Stimulated activated CD8-positive, alpha-beta memory T cell treated with anti-CD3 and anti-CD28 coated beads, Interleukin-15, amount 100 ng/mL, for 48 hours (primary cell): Measurements from ENCODE around the gene VSTM1.
A peak's percentile ranks its signal among the peaks of the same experiment; 100 is the strongest.
"Not testable (repeated sequence)": the region's sequence is repeated elsewhere in the genome, so short reads cannot be mapped to it uniquely, and the experiment has no call there.

Experiments
- DNase-seq, 2 donors: peaks; one replicate each; pipeline ENCODE4 v3.0.0-alpha.2; 2020; ENCODE audit warnings: low read depth in 2 of 2

Gene VSTM1, protein sequence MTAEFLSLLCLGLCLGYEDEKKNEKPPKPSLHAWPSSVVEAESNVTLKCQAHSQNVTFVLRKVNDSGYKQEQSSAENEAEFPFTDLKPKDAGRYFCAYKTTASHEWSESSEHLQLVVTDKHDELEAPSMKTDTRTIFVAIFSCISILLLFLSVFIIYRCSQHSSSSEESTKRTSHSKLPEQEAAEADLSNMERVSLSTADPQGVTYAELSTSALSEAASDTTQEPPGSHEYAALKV

DNA sequence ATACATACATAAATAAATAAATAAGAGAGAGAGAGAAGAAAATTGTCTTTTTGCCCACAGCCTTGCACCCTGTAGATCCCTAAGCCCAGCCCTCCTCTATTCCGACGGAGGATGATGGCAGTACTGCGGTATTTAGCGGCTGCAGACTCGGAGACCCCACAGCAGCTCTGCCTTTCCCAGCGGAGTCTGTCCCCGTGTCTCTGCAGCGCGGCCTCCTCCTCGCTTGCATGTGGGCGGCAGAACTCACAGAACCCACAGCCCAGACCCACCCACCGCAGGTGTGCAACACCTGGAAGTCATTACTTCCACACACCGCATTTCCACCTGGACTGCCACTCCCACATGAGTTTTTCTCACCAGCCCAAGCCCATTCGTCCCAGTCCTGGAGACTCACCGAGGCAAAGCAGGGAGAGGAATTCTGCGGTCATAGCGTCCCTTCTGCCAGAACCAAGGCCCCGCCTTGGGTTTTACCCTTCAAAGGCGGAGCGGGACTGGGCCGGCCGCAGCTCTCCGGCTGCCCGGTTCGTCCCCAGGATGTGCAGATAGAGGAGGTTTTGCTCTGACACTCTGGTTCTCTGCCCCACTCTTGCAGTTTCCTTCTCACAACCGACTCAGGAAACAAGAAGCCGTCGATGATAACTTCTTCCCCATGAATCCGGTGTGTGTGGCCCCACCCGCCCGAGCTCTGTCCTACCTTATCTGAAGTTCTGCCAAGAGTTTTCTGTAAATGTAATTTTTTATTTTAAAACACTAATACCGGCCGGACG is at the start of gene VSTM1:
TSS of gene VSTM1 (minus strand) at position 548 of the 767 bp plus-strand sequence. CDS start at position 428, 120 bp downstream.
- DNase-seq, result no peak

DNA sequence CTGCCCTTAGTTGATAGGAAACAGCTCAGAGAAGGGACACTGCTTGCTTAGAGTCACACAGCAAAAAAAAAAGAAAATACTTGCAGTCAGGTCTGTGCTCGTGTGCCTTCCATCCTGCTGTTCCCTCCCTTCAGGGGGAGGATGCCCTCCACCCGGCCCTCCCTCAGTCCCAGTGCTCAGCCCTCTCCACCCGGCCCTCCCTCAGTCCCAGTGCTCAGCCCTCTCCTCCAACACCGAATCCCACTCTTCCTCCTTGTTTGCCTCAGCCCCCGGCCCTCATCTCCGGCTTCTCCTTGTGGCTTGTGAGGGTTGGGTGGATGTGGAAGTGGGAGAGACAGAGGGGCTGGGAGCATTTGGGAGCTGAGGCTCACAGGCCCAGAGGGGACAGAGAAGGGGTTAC is 46.0 kb upstream of the VSTM1 start:
- no peak for DNase-seq

DNA sequence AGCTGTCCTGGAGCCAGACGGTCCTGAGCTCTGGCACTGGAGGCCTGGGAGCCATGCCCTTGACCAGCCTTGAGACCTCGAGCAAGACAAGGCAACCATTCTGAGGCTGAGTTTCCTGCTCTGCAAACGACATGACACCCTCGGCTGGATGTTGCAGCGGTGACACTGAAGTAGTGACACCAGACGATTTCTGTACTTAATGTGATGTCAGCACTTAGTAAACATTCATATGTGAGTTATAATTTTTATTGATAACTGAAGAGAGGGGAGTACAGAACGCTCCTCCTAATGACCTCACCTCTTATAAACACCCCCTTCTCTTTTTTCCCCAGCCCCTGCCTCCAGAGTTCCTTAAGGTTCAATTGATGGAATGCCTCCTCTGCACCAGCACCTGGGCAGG is 44.8 kb upstream of the VSTM1 start:
- no peak for DNase-seq

DNA sequence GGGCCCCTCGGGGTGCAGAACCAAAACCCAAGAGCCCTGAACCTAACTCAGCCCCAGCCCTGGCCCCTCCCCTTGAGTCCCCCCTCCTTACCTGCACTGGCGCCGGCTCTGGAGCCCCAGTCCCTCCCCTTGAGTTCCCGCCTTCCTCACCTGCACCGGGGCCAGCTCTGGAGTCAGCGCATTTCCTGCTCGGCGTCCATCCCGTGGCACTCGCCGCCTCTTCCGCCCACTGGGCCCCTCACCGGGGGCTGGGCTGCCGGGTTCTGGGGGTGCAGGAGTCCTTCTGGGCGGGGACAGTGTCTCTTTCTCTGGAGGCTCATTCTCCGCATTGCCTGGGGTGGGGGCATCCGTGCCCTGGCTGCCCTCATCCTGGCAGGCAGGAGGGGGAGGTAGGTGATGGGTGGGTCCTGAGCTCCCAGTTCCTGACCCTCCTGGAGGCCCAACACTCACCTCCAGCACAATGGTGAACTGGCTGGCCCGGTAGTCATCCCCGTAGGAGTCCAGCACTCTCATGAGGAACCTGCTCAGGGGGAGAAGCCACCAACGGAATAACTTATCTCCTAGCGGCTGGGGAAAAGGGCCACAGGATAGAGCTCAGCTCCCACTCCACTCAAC is 44.3 kb upstream of the VSTM1 start:
- no peak for DNase-seq

DNA sequence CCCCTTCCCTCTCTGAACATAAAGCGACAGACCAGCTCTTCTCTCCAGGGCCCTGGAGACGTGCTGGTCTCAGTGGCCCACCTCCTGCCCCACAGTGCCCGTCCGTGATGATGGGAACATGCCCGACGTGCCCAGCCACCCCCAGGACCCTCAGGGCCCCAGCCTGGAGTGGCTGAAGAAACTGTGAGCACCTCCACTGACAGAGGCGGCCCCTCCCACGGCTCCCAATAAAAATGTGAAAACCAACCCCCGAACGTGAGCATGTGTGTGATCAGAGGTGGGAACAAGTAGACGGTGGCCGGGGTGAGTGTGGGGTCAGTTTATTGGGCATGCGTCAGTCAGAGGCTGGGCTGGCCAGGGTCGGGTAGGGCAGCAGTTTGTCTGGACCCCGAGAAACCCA is 43.0 kb upstream of the VSTM1 start:
- DNase-seq, result no peak

DNA sequence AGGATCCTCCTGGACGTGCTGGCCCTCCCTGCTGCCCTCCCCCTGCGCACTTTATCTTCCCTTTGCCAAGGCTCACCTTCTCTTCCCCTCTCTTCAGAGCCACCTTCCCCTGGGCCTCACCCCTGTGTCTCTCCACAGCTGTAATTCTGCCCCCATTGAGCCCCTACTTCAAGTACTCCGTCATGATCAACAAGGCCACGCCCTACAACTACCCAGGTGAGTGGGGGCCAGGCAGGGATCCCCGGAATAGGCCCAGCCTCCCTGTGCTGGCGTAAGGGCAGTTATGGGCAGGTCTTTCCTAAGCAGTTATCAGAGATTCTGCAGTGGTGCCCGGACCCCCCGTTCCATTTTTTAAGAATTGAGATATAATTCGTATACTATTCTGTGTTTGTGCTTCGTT is 42.1 kb upstream of the VSTM1 start:
- no peak for DNase-seq

DNA sequence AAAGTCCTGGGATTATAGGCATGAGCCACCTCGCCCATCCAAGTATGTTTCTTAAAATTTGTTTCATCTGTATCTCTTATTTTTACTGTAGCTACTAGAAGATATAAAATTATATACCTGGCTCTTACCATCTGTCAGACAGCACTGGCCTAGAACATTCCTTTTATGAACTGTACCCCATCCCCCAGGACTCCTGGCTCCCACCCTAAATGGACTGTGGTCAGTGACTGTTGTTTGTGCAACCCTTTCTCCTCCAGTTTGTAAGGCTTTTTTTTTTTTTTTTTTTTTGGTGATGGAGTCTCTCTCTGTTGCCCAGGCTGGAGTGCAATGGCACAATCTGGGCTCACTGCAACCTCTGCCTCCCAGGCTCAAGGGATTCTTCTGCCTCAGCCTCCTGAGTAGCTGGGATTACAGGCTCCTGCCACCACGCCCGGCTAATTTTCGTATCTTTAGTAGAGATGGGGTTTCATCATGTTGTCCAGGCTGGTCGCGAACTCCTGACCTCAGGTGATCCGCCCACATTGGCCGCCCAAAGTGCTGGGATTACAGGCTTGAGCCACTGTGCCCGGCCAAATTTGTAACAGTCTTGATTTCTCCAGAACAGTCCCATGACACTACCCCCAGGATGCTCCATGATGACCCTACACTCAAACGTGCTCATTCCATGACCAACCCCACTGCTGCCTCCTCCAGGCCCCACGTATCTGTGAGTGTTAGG is 41.5 kb upstream of the VSTM1 start:
- no peak for DNase-seq

DNA sequence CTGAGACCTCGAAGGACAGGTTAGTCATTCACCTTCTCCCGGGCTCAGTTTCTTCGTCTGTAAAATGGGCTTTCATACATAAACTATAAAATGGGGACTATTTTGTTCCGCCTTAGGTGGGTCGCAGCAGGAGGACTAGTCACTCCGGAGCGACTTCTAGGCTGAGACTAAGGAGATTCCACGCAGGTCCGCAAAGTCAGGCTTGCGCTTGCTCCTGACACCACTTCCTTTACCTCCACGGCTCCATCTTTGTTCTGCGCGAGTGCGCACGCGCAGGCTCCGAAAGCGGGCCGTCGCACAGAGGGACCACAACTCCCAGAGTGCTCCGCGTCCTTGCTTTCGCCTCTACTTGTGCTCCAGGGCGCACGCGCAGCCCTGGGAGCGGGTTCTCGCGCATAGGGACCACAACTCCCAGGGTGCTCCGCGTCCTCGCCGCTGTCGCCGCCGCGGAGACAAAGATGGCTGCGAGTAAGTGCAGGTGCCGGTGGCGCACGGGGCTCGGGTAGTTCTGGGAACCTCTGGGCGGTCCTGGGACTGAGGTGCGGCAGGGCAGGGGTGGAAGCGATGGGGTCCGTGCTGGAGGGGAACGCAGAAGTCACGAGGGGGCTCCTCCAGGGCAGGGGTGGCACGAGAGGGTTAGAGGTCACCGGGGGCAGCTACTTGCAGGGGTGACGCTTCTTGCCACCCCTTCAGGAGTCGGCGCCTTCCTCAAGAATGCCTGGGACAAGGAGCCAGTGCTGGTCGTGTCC is 38.9 kb upstream of the VSTM1 start, which contains the start of gene NDUFA3:
TSS of gene NDUFA3 (plus strand) at position 435 of the 749 bp plus-strand sequence. CDS start at position 459, 24 bp downstream.
- DNase-seq, result peak; percentile 97 to 98

DNA sequence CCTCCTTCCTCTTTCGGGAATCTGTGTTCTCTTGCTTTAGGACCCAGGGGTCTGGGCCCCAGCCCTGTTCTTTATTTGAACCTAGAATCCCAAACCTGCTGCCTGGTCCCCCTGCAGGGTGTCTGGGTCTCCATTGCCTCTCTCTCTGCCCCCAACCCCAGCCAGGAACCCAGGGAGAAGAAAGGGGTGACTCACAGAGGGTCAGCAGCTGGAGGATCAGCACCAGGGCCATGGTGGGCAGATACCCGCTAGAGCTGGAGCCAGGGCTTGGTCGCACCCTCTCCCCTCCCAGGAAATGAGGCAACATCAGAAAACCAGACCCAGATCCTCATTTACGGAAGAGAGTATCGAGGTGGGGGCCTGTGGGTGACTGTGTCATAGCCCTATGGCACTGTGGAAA is 36.9 kb upstream of the VSTM1 start, which contains the start of gene OSCAR:
TSS of gene OSCAR (minus strand) at position 243 of the 400 bp plus-strand sequence. CDS start at position 232, 11 bp downstream.
- no peak for DNase-seq

DNA sequence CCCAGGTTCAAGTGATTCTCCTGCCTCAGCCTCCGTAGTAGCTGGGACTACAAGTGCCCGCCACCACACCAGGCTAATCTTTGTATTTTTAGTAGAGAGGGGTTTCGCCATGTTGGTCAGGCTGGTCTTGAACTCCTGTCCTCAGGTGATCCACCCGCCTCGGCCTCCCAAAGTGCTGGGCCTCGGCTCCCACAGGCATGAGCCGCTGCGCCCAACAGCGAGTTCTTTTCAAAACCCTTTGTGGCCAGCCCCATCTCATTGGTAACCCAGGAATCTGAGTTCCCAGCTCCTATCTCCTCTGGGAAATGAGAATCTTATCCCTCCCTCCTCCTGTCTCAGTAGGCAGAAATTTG is 36.2 kb upstream of the VSTM1 start:
- DNase-seq, result not testable (repeated sequence)

DNA sequence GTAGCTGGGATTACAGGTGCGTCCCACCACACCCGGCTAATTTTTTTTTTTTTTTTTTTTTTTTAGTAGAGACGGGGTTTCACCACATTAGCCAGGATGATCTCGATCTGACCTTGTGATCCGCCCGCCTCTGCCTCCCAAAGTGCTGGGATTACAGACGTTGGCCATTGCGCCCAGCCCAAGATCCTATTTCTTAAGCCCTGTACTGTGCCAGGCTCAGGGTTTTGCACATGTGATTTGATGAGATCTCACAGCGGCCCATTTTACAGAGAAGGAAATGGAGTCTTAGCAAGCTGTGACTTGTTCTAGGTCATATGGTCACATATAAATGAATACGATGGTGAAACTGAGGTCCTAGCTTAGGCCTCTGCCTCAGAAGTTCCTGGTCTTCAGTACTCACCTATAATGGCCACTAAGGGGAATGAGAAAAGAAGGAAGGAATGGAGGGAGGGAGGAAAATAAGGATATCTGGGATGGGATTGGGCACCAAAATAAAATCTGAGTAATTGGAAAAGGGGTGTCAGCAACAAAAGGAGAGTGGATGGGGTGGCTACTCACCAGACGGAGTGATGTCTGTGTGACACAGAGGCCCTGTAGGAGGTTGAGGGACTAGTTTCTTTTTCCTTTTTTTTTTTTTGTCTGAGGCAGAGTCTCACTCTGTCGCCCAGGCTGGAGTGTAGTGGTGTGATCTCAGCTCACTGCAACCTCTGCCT is 35.6 kb upstream of the VSTM1 start:
- DNase-seq, result no peak

DNA sequence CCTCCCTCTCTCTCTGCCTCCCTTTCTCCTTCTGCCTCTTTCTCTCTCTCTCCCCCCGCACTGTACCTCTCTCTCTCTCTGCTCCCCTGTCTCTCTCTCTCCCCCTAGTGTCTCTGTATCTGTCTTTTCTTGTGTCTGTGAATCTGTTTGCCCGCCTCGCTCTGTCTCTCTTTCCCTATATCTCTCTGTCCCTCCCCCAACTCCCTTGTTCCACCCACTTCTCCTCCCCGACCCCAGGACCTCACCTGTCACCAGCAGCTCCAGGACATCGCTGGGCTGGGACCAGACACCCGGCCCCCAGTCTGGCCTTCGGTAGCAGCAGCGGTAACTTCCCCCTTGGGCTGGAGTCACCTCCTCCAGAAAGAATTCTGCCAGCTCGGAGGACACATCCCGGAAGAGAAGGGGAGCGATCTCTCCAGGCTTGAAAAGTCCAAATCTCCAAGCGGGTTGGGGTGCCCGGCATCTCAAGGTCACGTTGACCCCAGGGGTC is 33.0 kb upstream of the VSTM1 start:
- DNase-seq, result no peak

DNA sequence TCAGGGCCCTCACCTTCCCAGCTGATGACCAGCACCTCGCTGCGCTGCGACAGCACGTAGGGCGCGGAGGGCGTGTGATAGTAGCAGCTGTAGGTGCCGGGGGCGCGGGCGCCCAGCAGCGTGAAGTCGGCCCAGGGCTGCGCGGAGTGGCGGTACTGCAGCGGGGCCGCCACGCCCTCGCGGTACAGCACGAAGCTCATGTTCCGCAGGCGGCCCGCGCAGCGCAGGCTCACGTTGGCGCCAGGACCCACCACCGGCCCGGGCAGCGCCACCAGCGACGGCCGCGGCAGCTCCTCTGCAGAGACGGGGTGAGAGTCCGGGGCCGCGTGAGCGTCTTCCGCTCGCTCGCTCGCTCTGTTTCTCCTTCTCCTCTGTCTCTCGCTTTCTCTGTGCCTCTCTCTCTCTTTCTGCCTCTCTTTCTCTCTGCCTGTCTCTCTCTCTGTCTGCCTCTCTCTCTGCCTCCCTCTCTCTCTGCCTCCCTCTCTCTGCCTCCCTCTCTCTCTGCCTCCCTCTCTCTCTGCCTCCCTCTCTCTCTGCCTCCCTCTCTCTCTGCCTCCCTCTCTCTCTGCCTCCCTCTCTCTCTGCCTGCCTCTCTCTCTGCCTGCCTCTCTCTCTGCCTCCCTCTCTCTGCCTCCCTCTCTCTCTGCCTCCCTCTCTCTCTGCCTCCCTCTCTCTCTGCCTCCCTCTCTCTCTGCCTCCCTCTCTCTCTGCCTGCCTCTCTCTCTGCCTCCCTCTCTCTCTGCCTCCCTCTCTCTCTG is 32.3 kb upstream of the VSTM1 start:
- peak in 1 of 2 donors; percentile 32 for DNase-seq

DNA sequence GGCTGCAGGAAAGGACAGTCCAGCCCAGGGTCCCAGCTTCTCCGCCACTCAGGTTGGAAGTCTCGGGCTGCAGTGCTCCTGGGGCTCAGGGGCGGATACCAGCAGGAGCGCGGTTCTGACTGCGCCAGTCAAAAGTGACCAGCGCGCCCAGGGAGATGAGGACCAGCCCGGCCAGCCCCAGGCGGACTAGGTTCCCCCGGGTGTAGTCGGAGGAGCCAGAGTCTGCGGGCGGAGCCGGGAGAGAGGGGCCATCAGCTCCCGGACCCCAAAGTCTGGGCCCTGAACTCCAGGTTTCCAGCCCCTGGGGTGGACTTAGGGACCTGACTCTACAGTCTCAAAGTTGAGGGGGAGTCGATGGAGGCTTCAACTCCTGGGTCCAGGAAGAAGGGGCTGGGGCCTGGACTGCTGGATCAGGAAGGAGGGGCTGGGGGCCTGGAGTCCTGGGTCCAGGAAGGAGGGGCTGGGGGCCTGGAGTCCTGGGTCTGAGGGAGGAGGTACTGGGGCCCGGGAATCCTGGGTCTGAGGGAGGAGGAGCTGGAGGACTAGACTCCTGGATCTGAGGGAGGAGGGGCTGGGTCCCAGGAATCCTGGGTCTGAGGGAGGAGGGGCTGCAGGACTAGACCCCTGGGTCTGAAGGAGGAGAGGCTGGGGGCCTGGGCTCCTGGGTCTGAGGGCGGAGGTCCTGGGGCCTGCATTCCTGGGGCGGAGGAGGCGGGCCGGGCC is 31.6 kb upstream of the VSTM1 start:
- DNase-seq, result no peak

DNA sequence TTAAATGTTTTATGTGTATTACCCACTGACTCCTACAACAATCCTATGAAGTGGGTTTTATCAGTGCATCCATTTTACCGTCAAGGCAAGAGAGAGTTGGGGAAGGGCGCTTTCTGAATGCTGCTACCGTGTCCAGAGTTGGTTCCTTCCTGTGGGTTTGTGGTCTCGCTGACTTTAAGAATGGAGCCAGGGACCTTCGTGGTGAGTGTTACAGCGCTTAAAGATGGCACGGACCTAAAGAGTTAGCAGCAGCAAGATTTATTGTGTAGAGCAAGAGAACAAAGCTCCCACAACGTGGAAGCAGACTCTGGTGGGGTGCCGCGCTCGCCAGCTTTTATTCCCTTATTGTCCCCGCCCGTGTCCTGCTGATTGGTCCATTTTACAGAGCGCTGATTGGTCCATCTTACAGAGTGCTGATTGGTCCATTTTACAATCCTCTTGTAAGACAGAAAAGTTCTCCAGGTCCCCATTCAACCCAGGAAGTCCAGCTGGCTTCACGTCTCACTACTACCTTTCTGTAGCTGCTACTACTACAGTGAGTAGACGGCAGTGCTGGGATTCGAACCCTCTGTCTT is 30.8 kb upstream of the VSTM1 start:
- DNase-seq, result no peak

DNA sequence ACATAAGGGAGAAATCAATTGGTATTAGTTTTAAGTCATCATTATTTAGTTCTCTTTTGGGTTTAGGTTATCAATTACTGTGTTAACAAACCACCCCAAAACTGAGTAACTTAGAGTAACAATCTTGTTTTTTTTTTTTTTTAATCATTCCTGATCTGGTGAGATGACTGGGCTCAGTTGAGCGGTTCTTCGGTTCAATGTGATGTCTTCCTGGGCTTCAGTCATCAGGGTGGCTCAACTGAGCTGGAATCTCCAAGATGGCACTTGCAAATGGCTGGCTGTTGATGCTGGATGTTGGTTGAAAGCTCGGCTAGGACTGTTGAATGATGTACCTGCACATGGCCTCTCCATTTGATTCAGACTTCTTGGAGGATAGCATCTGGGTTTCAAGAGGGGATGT is 20.7 kb upstream of the VSTM1 start:
- no peak for DNase-seq

DNA sequence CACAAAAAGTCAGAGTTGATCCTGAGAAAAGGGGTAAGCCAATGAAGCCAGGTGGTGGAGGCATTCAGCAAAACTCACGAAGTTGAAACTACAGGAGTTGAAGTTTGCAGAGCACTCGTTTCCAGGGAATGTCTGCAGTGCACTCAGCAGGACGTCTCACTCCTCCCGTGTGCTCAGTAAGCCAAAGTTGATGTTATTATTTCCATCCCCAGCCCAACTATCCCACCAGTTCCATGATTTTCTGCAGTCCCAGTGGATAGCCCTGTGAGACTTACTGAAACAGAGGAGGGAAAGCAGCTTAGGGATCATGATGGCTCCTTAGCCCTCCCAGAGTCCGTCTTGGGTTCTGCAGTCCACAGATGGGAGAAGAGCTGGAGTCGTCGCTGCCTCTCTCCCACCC is 17.3 kb upstream of the VSTM1 start, which contains the start of gene TARM1:
TSS of gene TARM1 (minus strand) at position 334 of the 400 bp plus-strand sequence. CDS start at position 309, 25 bp downstream.
- no peak for DNase-seq

DNA sequence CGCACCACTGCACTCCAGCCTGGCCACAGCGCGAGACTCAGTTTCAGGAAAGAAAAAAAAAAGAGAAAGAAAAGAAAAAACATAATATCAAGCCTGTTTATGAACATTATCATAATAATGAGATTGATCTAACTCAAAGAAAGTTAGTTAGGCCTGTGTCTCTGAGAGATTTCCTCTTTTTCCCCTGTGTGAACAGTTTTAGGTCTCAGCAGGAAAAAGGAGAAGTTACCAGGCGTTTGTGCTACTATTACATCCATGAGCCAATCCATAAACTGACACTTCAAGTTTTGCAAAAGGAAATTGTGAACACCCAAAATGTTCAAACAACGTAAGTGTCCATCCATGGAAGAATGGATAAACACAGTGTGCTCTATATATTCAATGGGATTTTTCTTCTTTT is 13.6 kb upstream of the VSTM1 start:
- DNase-seq, result no peak

DNA sequence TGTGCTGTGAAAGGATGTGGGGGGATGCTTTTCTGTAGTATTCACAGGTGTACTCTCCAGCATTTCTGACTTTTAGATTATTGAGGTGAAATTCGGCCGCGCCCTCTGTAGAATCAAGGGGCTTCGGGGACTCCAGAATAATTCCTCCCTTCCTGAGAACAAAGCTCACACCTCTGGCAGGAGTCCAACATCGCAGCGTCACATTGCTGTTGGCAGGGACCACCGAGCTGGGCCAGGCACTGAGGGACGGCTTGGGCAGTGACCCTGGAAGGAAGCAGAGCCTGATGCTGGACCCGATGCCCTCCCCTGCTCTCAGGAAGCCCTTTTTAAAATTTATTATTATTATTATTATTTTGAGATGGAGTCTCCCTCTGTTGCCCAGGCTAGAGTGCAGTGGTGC is 11.2 kb upstream of the VSTM1 start:
- DNase-seq, result no peak
